GM12878 (cell line): Measurements from ENCODE around the gene SEPHS1. TPM values are rescaled to one million over a fixed set of nuclear protein-coding genes. Genes with fewer than 3 reads are reported as not detected.
A peak's percentile ranks its signal among the peaks of the same experiment; 100 is the strongest.

ENCODE experiments used
- CBFB ChIP-seq: IDR thresholded peaks from 2 replicates; pipeline ENCODE4 v1.6.1; 2016; ENCODE audit warnings: antibody characterized with exemption, low read depth
- CHD1 ChIP-seq: IDR thresholded peaks from 2 replicates; pipeline ENCODE4 v1.6.1; 2012; ENCODE audit warnings: low read depth, low read length, improper control_type of control experiment
- RUNX3 ChIP-seq: IDR thresholded peaks from 2 replicates; pipeline ENCODE4 v1.6.1; 2012; ENCODE audit warnings: low read length, inconsistent platforms
- SREBF2 ChIP-seq: IDR thresholded peaks from 2 replicates; pipeline ENCODE4 v1.6.1; 2012; ENCODE audit warnings: mild to moderate bottlenecking, low read length
- TAF1 ChIP-seq: IDR thresholded peaks from 2 replicates; pipeline ENCODE4 v1.6.1; 2011; ENCODE audit warnings: mild to moderate bottlenecking, low read depth, low read length, borderline replicate concordance
- polyA plus RNA-seq, 11 experiments: library from polyadenylated mRNA; depleted of rRNA in 4 of 11; unstranded in 6 of 11; stranded (reverse) in 5 of 11; fragments of >200 nt; fragmentation: Nextera tagmentation in 4 of 11; fragmentation: Illumina TruSeq in 1 of 11; extraction: Ambion mirVana in 4 of 11; extraction: Trizol in 1 of 11; gene quantifications; 1 replicate in 1 of 11; 2 replicates in 10 of 11; pipeline versions ENCODE4 v1.2.1 to v1.2.3, GENCODE V29; 2011 to 2016; ENCODE audit warnings: inconsistent platforms in 2 of 11, missing spikeins in 2 of 11, low read depth in 1 of 11
- total RNA-seq, 4 experiments: library from RNA; depleted of rRNA in 3 of 4; stranded (reverse); fragments of >200 nt in 3 of 4; fragmentation: Illumina TruSeq in 1 of 4; extraction: Trizol in 1 of 4; gene quantifications; 2 replicates each; pipeline versions ENCODE4 v1.2.1 to v1.2.3, GENCODE V29; 2013 to 2021
- TF ChIP-seq, protein P1 (sequence below): fragments of 450-650 bp; IDR thresholded peaks from 2 replicates; pipeline ENCODE4 v1.6.1; 2018; ENCODE audit warnings: borderline replicate concordance, mild to moderate bottlenecking; ENCODE audit not compliant: partially characterized antibody
- TF ChIP-seq, protein P2 (sequence below): fragments of 450-650 bp; formaldehyde crosslinking; IDR thresholded peaks from 2 replicates; pipeline ENCODE4 v1.5.0; 2022; ENCODE audit warnings: mild to moderate bottlenecking, missing genetic modification characterization
- TF ChIP-seq, protein P3 (sequence below): fragments of 450-650 bp; IDR thresholded peaks from 2 replicates; pipeline ENCODE4 v1.6.1; 2017; ENCODE audit warnings: low read depth, mild to moderate bottlenecking, moderate library complexity
- TF ChIP-seq, protein P4 (sequence below): fragments of 450-650 bp; IDR thresholded peaks from 2 replicates; pipeline ENCODE4 v1.6.1; 2017; ENCODE audit warnings: mild to moderate bottlenecking, moderate library complexity

SEPHS1 gene
- total and polyA plus RNA-seq, 10 of the 15 experiments (the other 5 are each of a cell fraction or from before 2014, with no cell fraction given) = 14.7 to 85.4 (median 48.5) TPM

GRCh38 chr10:13371897-13372470 is 23.9 kb upstream of the SEPHS1 start (continued):
- TF ChIP-seq, protein P1, sequence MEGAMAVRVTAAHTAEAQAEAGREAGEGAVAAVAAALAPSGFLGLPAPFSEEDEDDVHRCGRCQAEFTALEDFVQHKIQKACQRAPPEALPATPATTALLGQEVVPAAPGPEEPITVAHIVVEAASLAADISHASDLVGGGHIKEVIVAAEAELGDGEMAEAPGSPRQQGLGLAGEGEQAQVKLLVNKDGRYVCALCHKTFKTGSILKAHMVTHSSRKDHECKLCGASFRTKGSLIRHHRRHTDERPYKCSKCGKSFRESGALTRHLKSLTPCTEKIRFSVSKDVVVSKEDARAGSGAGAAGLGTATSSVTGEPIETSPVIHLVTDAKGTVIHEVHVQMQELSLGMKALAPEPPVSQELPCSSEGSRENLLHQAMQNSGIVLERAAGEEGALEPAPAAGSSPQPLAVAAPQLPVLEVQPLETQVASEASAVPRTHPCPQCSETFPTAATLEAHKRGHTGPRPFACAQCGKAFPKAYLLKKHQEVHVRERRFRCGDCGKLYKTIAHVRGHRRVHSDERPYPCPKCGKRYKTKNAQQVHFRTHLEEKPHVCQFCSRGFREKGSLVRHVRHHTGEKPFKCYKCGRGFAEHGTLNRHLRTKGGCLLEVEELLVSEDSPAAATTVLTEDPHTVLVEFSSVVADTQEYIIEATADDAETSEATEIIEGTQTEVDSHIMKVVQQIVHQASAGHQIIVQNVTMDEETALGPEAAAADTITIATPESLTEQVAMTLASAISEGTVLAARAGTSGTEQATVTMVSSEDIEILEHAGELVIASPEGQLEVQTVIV = no peak
- no peak for TF ChIP-seq CHD1
- no peak for TF ChIP-seq SREBF2
- TF ChIP-seq TAF1 = no peak
- TF ChIP-seq RUNX3 = peak; percentile 64
- TF ChIP-seq, protein P2, sequence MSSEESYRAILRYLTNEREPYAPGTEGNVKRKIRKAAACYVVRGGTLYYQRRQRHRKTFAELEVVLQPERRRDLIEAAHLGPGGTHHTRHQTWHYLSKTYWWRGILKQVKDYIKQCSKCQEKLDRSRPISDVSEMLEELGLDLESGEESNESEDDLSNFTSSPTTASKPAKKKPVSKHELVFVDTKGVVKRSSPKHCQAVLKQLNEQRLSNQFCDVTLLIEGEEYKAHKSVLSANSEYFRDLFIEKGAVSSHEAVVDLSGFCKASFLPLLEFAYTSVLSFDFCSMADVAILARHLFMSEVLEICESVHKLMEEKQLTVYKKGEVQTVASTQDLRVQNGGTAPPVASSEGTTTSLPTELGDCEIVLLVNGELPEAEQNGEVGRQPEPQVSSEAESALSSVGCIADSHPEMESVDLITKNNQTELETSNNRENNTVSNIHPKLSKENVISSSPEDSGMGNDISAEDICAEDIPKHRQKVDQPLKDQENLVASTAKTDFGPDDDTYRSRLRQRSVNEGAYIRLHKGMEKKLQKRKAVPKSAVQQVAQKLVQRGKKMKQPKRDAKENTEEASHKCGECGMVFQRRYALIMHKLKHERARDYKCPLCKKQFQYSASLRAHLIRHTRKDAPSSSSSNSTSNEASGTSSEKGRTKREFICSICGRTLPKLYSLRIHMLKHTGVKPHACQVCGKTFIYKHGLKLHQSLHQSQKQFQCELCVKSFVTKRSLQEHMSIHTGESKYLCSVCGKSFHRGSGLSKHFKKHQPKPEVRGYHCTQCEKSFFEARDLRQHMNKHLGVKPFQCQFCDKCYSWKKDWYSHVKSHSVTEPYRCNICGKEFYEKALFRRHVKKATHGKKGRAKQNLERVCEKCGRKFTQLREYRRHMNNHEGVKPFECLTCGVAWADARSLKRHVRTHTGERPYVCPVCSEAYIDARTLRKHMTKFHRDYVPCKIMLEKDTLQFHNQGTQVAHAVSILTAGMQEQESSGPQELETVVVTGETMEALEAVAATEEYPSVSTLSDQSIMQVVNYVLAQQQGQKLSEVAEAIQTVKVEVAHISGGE (CRISPR knock-in tag) = no peak
- no peak for TF ChIP-seq CBFB
- TF ChIP-seq, protein P3, sequence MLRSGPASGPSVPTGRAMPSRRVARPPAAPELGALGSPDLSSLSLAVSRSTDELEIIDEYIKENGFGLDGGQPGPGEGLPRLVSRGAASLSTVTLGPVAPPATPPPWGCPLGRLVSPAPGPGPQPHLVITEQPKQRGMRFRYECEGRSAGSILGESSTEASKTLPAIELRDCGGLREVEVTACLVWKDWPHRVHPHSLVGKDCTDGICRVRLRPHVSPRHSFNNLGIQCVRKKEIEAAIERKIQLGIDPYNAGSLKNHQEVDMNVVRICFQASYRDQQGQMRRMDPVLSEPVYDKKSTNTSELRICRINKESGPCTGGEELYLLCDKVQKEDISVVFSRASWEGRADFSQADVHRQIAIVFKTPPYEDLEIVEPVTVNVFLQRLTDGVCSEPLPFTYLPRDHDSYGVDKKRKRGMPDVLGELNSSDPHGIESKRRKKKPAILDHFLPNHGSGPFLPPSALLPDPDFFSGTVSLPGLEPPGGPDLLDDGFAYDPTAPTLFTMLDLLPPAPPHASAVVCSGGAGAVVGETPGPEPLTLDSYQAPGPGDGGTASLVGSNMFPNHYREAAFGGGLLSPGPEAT = no peak
- TF ChIP-seq, protein P4, sequence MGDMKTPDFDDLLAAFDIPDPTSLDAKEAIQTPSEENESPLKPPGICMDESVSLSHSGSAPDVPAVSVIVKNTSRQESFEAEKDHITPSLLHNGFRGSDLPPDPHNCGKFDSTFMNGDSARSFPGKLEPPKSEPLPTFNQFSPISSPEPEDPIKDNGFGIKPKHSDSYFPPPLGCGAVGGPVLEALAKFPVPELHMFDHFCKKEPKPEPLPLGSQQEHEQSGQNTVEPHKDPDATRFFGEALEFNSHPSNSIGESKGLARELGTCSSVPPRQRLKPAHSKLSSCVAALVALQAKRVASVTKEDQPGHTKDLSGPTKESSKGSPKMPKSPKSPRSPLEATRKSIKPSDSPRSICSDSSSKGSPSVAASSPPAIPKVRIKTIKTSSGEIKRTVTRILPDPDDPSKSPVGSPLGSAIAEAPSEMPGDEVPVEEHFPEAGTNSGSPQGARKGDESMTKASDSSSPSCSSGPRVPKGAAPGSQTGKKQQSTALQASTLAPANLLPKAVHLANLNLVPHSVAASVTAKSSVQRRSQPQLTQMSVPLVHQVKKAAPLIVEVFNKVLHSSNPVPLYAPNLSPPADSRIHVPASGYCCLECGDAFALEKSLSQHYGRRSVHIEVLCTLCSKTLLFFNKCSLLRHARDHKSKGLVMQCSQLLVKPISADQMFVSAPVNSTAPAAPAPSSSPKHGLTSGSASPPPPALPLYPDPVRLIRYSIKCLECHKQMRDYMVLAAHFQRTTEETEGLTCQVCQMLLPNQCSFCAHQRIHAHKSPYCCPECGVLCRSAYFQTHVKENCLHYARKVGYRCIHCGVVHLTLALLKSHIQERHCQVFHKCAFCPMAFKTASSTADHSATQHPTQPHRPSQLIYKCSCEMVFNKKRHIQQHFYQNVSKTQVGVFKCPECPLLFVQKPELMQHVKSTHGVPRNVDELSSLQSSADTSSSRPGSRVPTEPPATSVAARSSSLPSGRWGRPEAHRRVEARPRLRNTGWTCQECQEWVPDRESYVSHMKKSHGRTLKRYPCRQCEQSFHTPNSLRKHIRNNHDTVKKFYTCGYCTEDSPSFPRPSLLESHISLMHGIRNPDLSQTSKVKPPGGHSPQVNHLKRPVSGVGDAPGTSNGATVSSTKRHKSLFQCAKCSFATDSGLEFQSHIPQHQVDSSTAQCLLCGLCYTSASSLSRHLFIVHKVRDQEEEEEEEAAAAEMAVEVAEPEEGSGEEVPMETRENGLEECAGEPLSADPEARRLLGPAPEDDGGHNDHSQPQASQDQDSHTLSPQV = no peak
